Globus pallidus (tissue), 1 donor: Measurements from ENCODE around the gene RIC3.

Experiments used
- DNase-seq: peaks from one replicate; pipeline ENCODE4 v3.0.0-alpha.2; 2015; ENCODE audit warnings: low spot score

The RIC3 gene

GRCh38 chr11:8066911-8067455 lies 101.8 kb downstream of the RIC3 start:
- DNase-seq, result no peak

DNA sequence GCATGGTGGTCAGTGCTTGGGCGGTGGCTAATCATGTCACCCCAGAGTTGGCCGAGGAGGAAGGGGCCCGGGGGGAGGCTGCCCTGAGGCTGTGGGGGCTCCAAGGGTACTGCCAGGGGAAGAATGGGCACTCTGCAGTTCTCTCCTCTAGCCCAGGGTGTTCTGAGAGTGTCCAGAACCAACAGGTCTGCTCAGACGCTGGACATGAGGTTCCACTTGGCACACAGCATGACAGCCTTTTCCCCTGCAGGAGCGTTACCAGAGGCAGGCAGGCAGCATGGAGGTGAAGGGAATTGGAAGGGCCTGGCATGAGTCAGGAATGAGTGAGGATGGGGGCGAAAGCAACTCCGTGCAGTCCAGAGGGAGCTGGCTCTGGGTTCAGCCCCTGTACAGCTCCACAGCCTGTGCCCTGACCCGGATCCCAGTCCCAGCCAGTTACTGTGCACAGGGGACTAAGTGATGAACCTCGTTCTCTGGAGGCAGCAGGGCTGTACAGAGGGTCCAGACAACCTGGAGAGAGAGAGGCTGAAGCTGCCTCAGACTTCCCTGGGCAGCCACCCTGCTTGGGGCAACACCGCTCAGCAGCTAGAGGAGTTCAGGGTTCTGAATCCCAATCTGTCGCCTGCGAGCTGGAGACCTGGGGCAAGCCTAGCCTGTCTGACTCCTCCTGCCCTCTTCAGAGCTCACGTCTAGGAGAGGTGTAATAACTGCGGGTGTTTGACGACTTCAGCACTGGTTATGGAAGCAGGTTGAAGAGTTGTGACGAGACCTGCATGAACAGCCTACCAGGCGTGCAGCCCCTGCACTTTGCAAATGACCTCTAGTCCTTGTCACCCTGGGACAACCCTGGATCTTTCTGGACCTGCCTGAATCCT lies 102.6 kb downstream of the RIC3 start:
- DNase-seq, result no peak

DNA sequence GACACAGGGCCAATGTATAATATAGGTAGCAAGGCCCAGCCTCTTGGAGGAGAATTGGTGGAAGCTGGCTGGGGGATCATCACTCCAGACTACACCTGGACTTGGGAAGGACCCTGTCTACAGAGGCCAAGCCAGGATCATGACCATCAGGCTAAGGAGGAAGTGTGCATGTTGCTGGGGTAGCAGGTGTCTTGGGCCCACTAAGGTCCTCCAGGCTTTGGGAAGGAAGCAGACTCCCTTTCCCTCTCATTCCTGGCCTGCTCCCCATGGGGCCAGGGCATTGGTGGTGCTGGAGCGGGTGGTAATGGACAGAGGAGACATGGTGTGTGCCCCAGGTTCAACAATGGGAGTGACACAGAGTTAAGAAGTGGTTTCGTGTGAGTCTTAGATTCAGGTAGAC lies 103.8 kb downstream of the RIC3 start:
- DNase-seq, result no peak

DNA sequence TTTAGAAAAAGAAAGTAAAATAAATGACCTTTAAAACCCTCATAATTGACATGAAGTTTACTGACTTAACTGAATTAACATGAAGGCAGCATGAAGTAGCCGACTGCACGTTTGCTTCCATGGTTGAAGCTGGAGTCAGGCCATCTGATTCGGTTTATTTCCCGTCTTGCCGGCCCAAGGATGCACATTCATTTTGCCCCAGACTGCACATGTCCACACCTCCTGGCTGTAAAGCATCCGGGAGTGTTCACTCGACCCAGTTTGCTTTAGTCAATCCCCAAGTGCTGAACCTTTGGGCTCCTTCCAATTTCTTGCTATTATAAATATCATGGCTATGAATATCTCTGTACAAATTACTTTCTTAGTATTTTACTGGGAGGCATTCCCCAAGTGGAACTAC lies 105.5 kb downstream of the RIC3 start:
- no peak for DNase-seq

DNA sequence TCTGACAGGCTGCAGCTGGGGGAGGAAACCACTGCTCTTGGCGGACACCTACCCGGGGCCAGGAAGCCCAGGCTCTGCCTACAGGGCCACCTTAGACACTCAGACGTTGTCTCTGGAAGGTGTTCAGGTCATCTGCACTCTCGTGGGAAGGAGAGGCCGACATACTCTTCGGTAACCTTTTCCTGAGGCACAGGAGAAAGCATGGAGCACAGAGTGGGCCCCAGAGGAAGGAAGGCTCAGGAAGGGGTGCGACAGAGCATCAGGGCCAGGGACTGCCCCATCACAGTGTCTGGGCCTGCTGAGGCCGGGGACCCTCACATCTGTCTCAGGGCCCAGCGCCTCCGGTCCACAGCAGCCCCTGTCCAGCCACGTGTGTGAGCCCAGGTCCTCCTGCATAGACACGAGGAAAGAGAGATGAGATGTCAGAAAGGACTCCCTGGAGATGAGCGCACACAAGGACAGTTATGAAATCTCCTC lies 106.0 kb downstream of the RIC3 start:
- no peak for DNase-seq

- DNase-seq, result no peak
Observed at GRCh38 chr11:8061555-8062428, 107.0 kb downstream of the RIC3 start.

- no peak for DNase-seq
Observed at GRCh38 chr11:8060801-8061554, 107.8 kb downstream of the RIC3 start.

DNA sequence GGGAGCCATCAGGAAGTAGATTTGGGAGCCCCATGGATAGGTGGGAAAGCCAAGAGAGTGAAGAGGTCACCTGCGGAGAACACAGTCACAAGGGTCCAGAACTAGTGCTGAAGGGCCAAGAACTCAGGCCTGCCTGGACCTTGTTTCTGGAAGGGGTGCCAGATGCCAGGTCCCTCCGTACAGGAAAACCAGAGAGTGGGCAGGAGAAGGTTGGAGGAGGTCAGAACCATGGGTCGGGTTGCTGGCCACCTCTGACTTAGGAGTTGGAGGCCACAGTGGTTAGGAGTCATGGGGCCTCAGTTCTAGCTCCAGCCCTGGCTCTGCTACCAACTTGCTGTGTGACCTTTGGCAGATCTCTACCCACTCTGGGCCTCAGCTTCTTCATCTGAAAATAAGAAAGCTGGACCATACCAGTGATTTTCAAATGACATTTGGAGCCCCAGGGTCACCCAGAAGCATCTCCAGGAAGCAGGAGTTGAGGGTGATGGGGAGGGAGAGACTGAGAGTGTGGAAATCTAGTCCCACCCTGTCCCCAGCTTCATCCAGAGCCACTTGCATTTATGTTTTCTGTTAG lies 108.6 kb downstream of the RIC3 start:
- no peak for DNase-seq

GRCh38 chr11:8059571-8060011 lies 109.2 kb downstream of the RIC3 start:
- no peak for DNase-seq

GRCh38 chr11:8059030-8059429 lies 109.8 kb downstream of the RIC3 start:
- DNase-seq, result no peak

DNA sequence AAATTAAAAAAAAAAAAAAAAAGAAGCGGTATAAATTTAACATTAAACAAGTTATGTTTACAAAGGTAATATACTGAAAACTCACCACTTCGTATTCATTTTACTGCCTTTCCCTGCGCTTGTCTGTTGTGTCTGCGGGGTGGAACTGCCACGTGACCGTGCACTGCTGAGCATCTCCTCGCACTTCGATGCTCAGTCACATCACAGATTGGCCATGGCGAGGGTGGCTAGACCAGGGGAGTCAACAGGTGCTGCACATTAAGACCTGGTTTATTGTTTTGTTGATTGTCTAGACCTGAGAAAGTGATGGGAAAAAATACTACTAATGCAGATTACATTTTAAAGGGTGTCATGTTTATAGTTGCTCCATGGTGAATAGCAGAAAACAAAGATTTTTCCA lies 110.6 kb downstream of the RIC3 start:
- no peak for DNase-seq

DNA sequence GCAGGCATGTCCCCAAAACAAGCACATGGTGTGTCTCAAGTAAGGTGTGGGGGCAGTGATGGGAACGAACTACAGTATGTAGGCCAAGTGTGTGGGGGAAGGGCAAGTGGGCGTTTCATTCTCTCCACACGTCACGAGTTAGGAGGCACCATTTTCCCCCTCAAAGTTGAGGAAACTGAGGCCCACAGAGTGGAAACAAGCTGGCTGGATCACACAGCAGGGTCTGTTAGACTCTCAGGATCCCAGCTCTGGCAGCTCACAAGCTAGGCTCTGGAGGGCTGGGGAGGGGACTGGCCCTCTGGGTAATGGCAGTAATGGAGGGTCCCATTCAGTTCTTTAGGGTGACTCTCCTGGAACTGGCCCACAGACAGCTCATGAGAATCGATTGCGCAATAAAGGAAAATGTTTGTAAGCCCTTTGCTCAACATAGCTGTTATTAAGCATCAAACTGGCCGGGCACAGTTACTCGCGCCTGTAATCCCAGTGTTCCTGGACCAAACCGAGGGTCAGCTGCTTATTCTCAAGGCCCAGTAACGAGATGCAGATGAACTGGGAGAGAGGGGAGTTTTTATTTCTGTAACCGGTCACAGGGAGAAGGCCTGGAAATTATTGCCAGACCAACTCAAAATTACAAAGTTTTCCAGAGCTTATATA lies 111.9 kb downstream of the RIC3 start:
- no peak for DNase-seq
